ENCODE results near the gene HMGXB4.

The HMGXB4 gene

GRCh38 chr22:35307372-35307771 is 50.1 kb downstream of the HMGXB4 start:
- peak overlapping the region in 1 of 2 donors; percentile 29 for H3K4me3 Mint-ChIP-seq
- H3K4me1 Mint-ChIP-seq (ENCODE audit: low read depth in 2 of 2): peaks cover 63 to 67% of the 10 kb centered on the region in 2 donors
- no peak for DNase-seq
- no peaks in the 10 kb centered on the region for H3K27me3 Mint-ChIP-seq
- H3K9me3 Mint-ChIP-seq: no peaks in the 10 kb centered on the region
- peak overlapping the region; percentile 79 to 93 for H3K27ac Mint-ChIP-seq
- H3K36me3 Mint-ChIP-seq (ENCODE audit: insufficient read depth): peaks cover 20% of the 10 kb centered on the region
- no peak for ATAC-seq (replicated peaks)

- Mint-ChIP-seq H3K4me3 (peak overlapping the region in 1 of 2 donors; percentile 11), H3K27ac (peak overlapping the region; percentile 85 to 93)
Observed at GRCh38 chr22:35307892-35308291, 50.6 kb downstream of the HMGXB4 start.

GRCh38 chr22:35308480-35309021 is 51.3 kb downstream of the HMGXB4 start:
- peak overlapping the region in 1 of 2 donors; percentile 11 for H3K4me3 Mint-ChIP-seq
- DNase-seq (no peak), ATAC-seq (replicated peaks) (no peak)
- peak overlapping the region; percentile 85 to 93 for H3K27ac Mint-ChIP-seq
- peaks cover 68 to 69% of the 10 kb centered on the region in 2 donors for H3K4me1 Mint-ChIP-seq (ENCODE audit: low read depth in 2 of 2)
- peaks cover 16% of the 10 kb centered on the region for H3K36me3 Mint-ChIP-seq (ENCODE audit: insufficient read depth)
- no peaks in the 10 kb centered on the region for H3K27me3 Mint-ChIP-seq
- no peaks in the 10 kb centered on the region for H3K9me3 Mint-ChIP-seq

More at GRCh38 chr22:35307892-35308291, 50.6 kb downstream of the HMGXB4 start:
- Mint-ChIP-seq H3K4me1 (ENCODE audit: low read depth in 2 of 2) (peaks cover 68 to 70% of the 10 kb centered on the region in 2 donors), H3K27me3 (no peaks in the 10 kb centered on the region), H3K9me3 (no peaks in the 10 kb centered on the region), H3K36me3 (ENCODE audit: insufficient read depth) (peaks cover 20% of the 10 kb centered on the region)
- ATAC-seq (replicated peaks) (no peak), DNase-seq (no peak)

- Mint-ChIP-seq H3K4me3 (peak overlapping the region; percentile 50 to 73), H3K27me3 (no peaks in the 10 kb centered on the region), H3K4me1 (ENCODE audit: low read depth in 2 of 2) (peaks cover 68 to 75% of the 10 kb centered on the region in 2 donors), H3K9me3 (no peaks in the 10 kb centered on the region), H3K27ac (peak overlapping the region in 1 of 2 donors; percentile 85), H3K36me3 (ENCODE audit: insufficient read depth) (peaks cover 24% of the 10 kb centered on the region)
- no peak for DNase-seq
- ATAC-seq (replicated peaks): no peak
Observed at GRCh38 chr22:35310556-35311550, 53.6 kb downstream of the HMGXB4 start.

GRCh38 chr22:35311551-35311999 is 54.3 kb downstream of the HMGXB4 start:
- DNase-seq: no peak
- H3K36me3 Mint-ChIP-seq (ENCODE audit: insufficient read depth): peaks cover 22% of the 10 kb centered on the region
- H3K27me3 Mint-ChIP-seq: no peaks in the 10 kb centered on the region
- H3K9me3 Mint-ChIP-seq: no peaks in the 10 kb centered on the region
- peak overlapping the region in 1 of 2 donors; percentile 5 for H3K27ac Mint-ChIP-seq
- H3K4me3 Mint-ChIP-seq: peak overlapping the region in 1 of 2 donors; percentile 3
- peaks cover 62 to 70% of the 10 kb centered on the region in 2 donors for H3K4me1 Mint-ChIP-seq (ENCODE audit: low read depth in 2 of 2)
- no peak for ATAC-seq (replicated peaks)

GRCh38 chr22:35312198-35313059 is 55.1 kb downstream of the HMGXB4 start:
- DNase-seq (no peak), ATAC-seq (replicated peaks) (no peak)
- no peaks in the 10 kb centered on the region for H3K27me3 Mint-ChIP-seq
- H3K36me3 Mint-ChIP-seq (ENCODE audit: insufficient read depth): peaks cover 21% of the 10 kb centered on the region
- H3K9me3 Mint-ChIP-seq: no peaks in the 10 kb centered on the region
- H3K4me1 Mint-ChIP-seq (ENCODE audit: low read depth in 2 of 2): peaks cover 54 to 64% of the 10 kb centered on the region in 2 donors
- H3K4me3 Mint-ChIP-seq: no peak overlapping the region
- H3K27ac Mint-ChIP-seq: peak overlapping the region; percentile 5 to 51

GRCh38 chr22:35313311-35314121 is 56.2 kb downstream of the HMGXB4 start:
- no peak for ATAC-seq (replicated peaks)
- no peak overlapping the region for H3K27ac Mint-ChIP-seq

GRCh38 chr22:35314161-35314942 is 57.1 kb downstream of the HMGXB4 start:
- Mint-ChIP-seq H3K27ac (peak overlapping the region; percentile 39 to 75), H3K9me3 (no peaks in the 10 kb centered on the region), H3K4me1 (ENCODE audit: low read depth in 2 of 2) (peaks cover 37 to 48% of the 10 kb centered on the region in 2 donors), H3K27me3 (no peaks in the 10 kb centered on the region), H3K36me3 (ENCODE audit: insufficient read depth) (peaks cover 33% of the 10 kb centered on the region), H3K4me3 (no peak overlapping the region)
- DNase-seq (no peak), ATAC-seq (replicated peaks) (no peak)

More at GRCh38 chr22:35313311-35314121, 56.2 kb downstream of the HMGXB4 start:
- Mint-ChIP-seq H3K27me3 (no peaks in the 10 kb centered on the region), H3K4me3 (no peak overlapping the region), H3K9me3 (no peaks in the 10 kb centered on the region), H3K36me3 (ENCODE audit: insufficient read depth) (peaks cover 31% of the 10 kb centered on the region), H3K4me1 (ENCODE audit: low read depth in 2 of 2) (peaks cover 45 to 56% of the 10 kb centered on the region in 2 donors)
- DNase-seq: no peak

- no peaks in the 10 kb centered on the region for H3K27me3 Mint-ChIP-seq
- peak overlapping the region; percentile 12 to 39 for H3K27ac Mint-ChIP-seq
- H3K9me3 Mint-ChIP-seq: no peaks in the 10 kb centered on the region
- H3K4me3 Mint-ChIP-seq: no peak overlapping the region
- peaks cover 29 to 41% of the 10 kb centered on the region in 2 donors for H3K4me1 Mint-ChIP-seq (ENCODE audit: low read depth in 2 of 2)
- DNase-seq: no peak
- ATAC-seq (replicated peaks): no peak
- H3K36me3 Mint-ChIP-seq (ENCODE audit: insufficient read depth): peaks cover 38% of the 10 kb centered on the region
Observed at GRCh38 chr22:35315141-35315854, 58.0 kb downstream of the HMGXB4 start.

GRCh38 chr22:35315855-35316745 is 58.8 kb downstream of the HMGXB4 start:
- Mint-ChIP-seq H3K27me3 (no peaks in the 10 kb centered on the region), H3K4me3 (no peak overlapping the region), H3K9me3 (no peaks in the 10 kb centered on the region), H3K27ac (peak overlapping the region; percentile 3 to 12), H3K4me1 (ENCODE audit: low read depth in 2 of 2) (peaks cover 20 to 33% of the 10 kb centered on the region in 2 donors), H3K36me3 (ENCODE audit: insufficient read depth) (peaks cover 41% of the 10 kb centered on the region)
- no peak for DNase-seq
- peak; percentile 23 for ATAC-seq (replicated peaks)

GRCh38 chr22:35316751-35317150 is 59.5 kb downstream of the HMGXB4 start:
- H3K4me3 Mint-ChIP-seq: no peak overlapping the region
- H3K4me1 Mint-ChIP-seq (ENCODE audit: low read depth in 2 of 2): peaks cover 18 to 27% of the 10 kb centered on the region in 2 donors
- H3K27me3 Mint-ChIP-seq: no peaks in the 10 kb centered on the region
- no peak overlapping the region for H3K27ac Mint-ChIP-seq
- ATAC-seq (replicated peaks) (no peak), DNase-seq (no peak)
- H3K36me3 Mint-ChIP-seq (ENCODE audit: insufficient read depth): peaks cover 41% of the 10 kb centered on the region
- H3K9me3 Mint-ChIP-seq: no peaks in the 10 kb centered on the region
